Activated naive CD4-positive, alpha-beta T cell treated with anti-CD3 and anti-CD28 coated beads, Interleukin-2, amount 50 U/mL, for 72 hours (primary cell): ENCODE data around the gene TMEM120B. TPM values are rescaled to one million over a fixed set of nuclear protein-coding genes. Genes with fewer than 3 reads are reported as not detected.
"Not testable (repeated sequence)": the region's sequence is repeated elsewhere in the genome, so short reads cannot be mapped to it uniquely, and the experiment has no call there.

Experiments
- ATAC-seq, 2 donors: fragments of 150-1000 bp; cut with Tn5 transposase; 2 replicates each; pipeline ENCODE4 v1.10.0; 2021; ENCODE audit warnings: mild to moderate bottlenecking in 2 of 2, moderate library complexity in 2 of 2
- DNase-seq, 2 donors: peaks; one replicate each; pipeline ENCODE4 v3.0.0; 2021 to 2022; ENCODE audit warnings: low spot score in 2 of 2
- H3K27ac Mint-ChIP-seq, 2 donors: one replicate each; pipeline ENCODE4 v1.8.0; 2022; ENCODE audit warnings: mild to moderate bottlenecking in 2 of 2, mixed read lengths in 2 of 2
- H3K36me3 Mint-ChIP-seq, 2 donors: one replicate each; pipeline ENCODE4 v1.8.0; 2022; ENCODE audit warnings: mixed read lengths in 2 of 2
- H3K9me3 Mint-ChIP-seq, 2 donors: one replicate each; pipeline ENCODE4 v1.8.0; 2022; ENCODE audit warnings: mixed read lengths in 2 of 2
- total RNA-seq, 2 donors: library from RNA; stranded (reverse); gene quantifications; one replicate each; pipeline ENCODE4 v1.2.3, GENCODE V29; 2022

TMEM120B gene
- total RNA-seq, 2 donors from 2014 or later = 6.3 to 11.8 TPM

DNA sequence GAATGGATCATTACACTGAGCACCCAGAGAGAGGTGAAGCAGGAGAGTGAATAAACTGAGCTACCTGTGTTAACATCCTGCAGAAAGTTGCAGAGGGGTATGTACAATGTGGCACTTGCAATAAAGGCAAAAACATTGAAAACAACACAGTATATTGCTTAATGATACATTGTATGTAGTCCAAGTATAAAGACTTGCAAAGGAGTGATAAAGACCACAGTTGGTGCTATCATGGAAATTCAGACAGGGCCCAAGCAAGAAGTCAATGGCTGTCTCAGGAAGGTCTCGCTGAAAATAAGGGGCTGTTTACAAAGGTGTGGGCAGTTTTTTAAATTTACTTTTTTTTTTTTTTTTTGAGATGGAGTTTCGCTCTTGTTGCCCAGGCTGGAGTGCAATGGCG is 10.0 kb downstream of the TMEM120B start:
- ATAC-seq (no peak), DNase-seq (no peak)
- Mint-ChIP-seq H3K36me3 (peaks cover 0 to 8% of the 10 kb centered on the region in 2 donors), H3K27ac (no peak overlapping the region), H3K9me3 (no peaks in the 10 kb centered on the region)

DNA sequence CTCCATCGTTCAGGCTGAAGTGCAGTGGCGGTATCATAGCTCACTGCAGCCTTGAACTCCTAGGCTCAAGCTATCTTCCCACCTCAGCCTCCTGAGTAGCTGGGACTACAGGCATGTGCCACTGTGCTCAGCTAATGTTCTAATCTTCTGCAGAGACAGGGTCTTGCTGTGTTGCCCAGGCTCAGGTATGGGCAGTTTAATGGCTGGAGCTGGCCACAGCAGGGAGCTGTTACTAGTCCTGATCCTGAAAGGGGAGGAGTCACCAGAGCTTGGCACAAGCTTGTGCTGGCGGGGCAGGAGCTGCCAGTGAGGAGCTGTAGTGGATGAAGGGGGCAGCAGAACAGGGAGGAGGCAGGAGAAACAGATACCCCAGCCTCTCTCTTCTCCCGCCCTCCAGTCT is 10.6 kb downstream of the TMEM120B start:
- peaks cover 0 to 8% of the 10 kb centered on the region in 2 donors for H3K36me3 Mint-ChIP-seq
- DNase-seq (no peak), ATAC-seq (no peak)
- H3K27ac Mint-ChIP-seq = peak overlapping the region in 1 of 2 donors; percentile 50
- H3K9me3 Mint-ChIP-seq = no peaks in the 10 kb centered on the region

- Mint-ChIP-seq H3K36me3 (peaks cover 0 to 8% of the 10 kb centered on the region in 2 donors), H3K27ac (peak overlapping the region in 1 of 2 donors; percentile 22), H3K9me3 (no peaks in the 10 kb centered on the region)
- ATAC-seq = no peak
- no peak for DNase-seq
Observed at GRCh38 chr12:121724925-121725324, 12.4 kb downstream of the TMEM120B start.

- Mint-ChIP-seq H3K36me3 (peaks cover 0 to 8% of the 10 kb centered on the region in 2 donors), H3K27ac (no peak overlapping the region), H3K9me3 (no peaks in the 10 kb centered on the region)
- DNase-seq (no peak), ATAC-seq (no peak)
Observed at GRCh38 chr12:121725423-121725822, 12.9 kb downstream of the TMEM120B start.

GRCh38 chr12:121729021-121729420 is 16.5 kb downstream of the TMEM120B start:
- DNase-seq = no peak
- Mint-ChIP-seq H3K27ac (no peak overlapping the region), H3K36me3 (peaks cover 0 to 8% of the 10 kb centered on the region in 2 donors), H3K9me3 (no peaks in the 10 kb centered on the region)
- no peak for ATAC-seq

- DNase-seq = no peak
- no peaks in the 10 kb centered on the region for H3K36me3 Mint-ChIP-seq
- H3K9me3 Mint-ChIP-seq = no peaks in the 10 kb centered on the region
- ATAC-seq = no peak
- H3K27ac Mint-ChIP-seq = no peak overlapping the region
Observed at GRCh38 chr12:121731473-121731872, 18.9 kb downstream of the TMEM120B start.

- ATAC-seq (no peak), DNase-seq (no peak)
- Mint-ChIP-seq H3K36me3 (no peaks in the 10 kb centered on the region), H3K9me3 (no peaks in the 10 kb centered on the region), H3K27ac (no peak overlapping the region)
Observed at GRCh38 chr12:121733849-121734248, 21.3 kb downstream of the TMEM120B start.

DNA sequence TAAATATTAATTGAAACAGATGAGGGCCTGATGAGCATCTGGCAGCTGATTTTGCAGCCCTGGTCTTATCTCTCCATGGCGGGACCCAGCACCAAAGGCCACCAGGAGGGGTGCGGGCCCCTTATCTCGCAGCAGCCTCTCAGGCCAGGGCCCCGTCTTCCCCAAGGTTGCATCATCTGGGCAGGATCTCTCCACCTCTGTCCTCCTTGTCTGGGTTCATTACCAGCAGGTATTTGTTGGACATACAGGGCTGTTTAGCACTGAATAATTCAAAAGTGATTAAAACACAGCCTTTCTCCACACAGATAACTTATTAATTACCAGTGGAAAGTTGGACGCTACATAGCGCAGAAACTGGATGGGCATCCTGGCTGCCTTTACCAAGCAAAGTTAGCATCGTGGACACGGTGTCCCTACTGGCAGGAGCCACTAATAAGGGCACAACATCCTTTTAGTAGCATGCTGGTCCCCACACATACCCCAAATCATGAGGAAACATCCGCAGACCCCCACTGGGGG is 25.8 kb downstream of the TMEM120B start:
- ATAC-seq = no peak
- H3K27ac Mint-ChIP-seq = no peak overlapping the region

GRCh38 chr12:121740847-121741246 is 28.3 kb downstream of the TMEM120B start:
- no peak overlapping the region for H3K27ac Mint-ChIP-seq
- H3K9me3 Mint-ChIP-seq = no peaks in the 10 kb centered on the region
- H3K36me3 Mint-ChIP-seq = no peaks in the 10 kb centered on the region
- no peak for ATAC-seq
- no peak for DNase-seq

More for the DNA sequence above, 25.8 kb downstream of the TMEM120B start:
- Mint-ChIP-seq H3K9me3 (no peaks in the 10 kb centered on the region), H3K36me3 (no peaks in the 10 kb centered on the region)
- no peak for DNase-seq

- DNase-seq (no peak), ATAC-seq (no peak)
- Mint-ChIP-seq H3K27ac (peak overlapping the region in 1 of 2 donors; percentile 62), H3K9me3 (no peaks in the 10 kb centered on the region), H3K36me3 (no peaks in the 10 kb centered on the region)
Observed at GRCh38 chr12:121741743-121742142, 29.2 kb downstream of the TMEM120B start.

DNA sequence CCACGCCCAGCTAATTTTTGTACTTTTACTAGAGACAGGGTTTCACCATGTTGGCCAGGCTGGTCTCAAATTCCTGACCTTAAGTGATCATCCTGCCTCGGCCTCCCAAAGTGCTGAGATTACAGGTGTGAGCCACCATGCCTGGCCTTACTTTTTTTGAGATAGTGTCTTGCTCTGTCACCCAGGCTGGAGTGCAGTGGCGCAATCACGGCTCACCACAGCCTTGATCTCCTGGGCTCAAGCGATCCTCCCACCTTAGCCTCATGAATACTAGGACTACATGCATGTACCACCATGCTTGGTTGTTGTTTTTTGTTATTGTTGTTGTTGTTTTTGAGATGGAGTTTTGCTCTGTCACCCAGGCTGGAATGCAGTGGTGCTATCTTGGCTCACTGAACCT is 33.0 kb downstream of the TMEM120B start:
- H3K27ac Mint-ChIP-seq, H3K9me3 Mint-ChIP-seq, H3K36me3 Mint-ChIP-seq, ATAC-seq, DNase-seq: not testable (repeated sequence)

- Mint-ChIP-seq H3K9me3 (no peaks in the 10 kb centered on the region), H3K27ac (peak overlapping the region in 1 of 2 donors; percentile 67), H3K36me3 (no peaks in the 10 kb centered on the region)
- DNase-seq (no peak), ATAC-seq (peak in 1 of 2 donors; percentile 26)
Observed at GRCh38 chr12:121748218-121748570, 35.6 kb downstream of the TMEM120B start.

DNA sequence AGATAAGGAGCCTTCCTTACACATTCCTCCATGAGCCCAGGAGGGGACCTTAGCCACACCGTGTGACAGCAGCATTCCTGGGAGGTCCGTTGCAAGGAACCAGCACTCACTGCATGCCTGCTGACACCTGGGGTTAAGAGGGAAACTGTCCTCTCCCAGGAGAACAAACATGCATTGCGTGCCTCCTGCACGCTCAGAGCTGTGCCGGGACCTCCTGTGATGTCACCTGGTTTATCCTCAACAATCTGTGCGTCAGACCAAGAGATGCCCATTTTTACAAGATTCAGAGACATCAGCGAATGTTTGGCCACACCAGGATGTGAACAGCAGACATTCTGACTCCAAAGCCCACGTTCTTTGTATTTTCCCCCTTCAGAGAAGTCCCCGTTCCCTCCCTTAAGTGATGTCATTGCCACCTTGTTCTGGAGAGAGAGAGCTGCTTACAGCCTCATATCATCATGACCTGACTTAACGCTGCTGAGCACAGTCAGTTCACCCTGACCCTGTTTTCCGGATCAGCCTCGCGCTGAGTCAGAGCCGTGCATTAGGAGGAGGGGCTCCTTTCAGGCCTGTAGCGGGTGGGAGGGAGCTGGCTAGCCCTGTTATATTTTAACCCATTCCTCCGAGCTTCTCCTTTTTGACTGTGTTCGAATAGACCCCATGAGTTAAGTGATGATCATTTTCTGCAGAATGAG is 36.2 kb downstream of the TMEM120B start:
- Mint-ChIP-seq H3K27ac (peak overlapping the region; percentile 67 to 83), H3K9me3 (no peaks in the 10 kb centered on the region), H3K36me3 (no peaks in the 10 kb centered on the region)
- no peak for DNase-seq
- peak; percentile 51 to 87 for ATAC-seq

DNA sequence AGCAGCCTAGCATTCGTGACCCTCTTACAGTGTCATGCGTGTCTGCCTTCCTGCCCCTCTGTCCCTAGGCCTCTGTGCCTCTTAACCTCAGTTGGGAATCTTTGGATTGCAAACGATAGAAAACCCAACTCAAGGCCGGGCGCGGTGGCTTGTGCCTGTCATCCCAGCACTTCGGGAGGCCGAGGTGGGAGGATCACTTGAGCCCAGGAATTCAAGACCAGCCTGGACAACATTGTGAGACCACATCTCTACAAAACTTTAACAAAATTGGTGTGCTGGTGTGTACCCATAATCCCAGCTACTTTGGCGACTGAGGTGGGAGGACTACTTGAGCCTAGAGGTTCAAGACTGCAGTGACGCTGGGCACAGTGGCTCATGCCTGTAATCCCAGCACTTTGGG is 36.7 kb downstream of the TMEM120B start:
- ATAC-seq (no peak), DNase-seq (no peak)
- H3K9me3 Mint-ChIP-seq = no peaks in the 10 kb centered on the region
- peak overlapping the region; percentile 23 to 67 for H3K27ac Mint-ChIP-seq
- no peaks in the 10 kb centered on the region for H3K36me3 Mint-ChIP-seq

DNA sequence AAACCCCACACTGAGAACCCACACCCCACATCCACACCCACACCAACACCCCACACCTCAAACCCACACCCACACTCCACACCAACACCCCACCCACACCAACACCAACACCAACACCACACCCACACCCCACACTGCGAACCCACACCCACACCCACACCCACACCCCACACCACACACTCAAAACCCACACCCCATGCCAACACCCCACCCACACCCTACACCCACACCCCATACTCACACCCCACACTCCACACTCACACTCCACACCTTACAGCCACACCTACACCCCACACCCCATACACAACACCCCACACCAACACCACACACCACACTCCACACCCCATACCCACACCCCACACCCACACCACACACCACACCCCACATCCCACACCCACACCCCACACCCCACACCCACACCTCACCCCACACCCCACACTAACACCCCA is 38.0 kb downstream of the TMEM120B start:
- no peak for DNase-seq
- no peak for ATAC-seq
- H3K27ac Mint-ChIP-seq = no peak overlapping the region

GRCh38 chr12:121751034-121751433 is 38.5 kb downstream of the TMEM120B start:
- DNase-seq (no peak), ATAC-seq (no peak)
- no peaks in the 10 kb centered on the region for H3K9me3 Mint-ChIP-seq
- H3K27ac Mint-ChIP-seq = no peak overlapping the region
- H3K36me3 Mint-ChIP-seq = no peaks in the 10 kb centered on the region

More for the DNA sequence above, 38.0 kb downstream of the TMEM120B start:
- Mint-ChIP-seq H3K9me3 (no peaks in the 10 kb centered on the region), H3K36me3 (no peaks in the 10 kb centered on the region)

- no peaks in the 10 kb centered on the region for H3K9me3 Mint-ChIP-seq
- ATAC-seq (no peak), DNase-seq (no peak)
- H3K27ac Mint-ChIP-seq = no peak overlapping the region
- no peaks in the 10 kb centered on the region for H3K36me3 Mint-ChIP-seq
Observed at GRCh38 chr12:121751749-121752351, 39.3 kb downstream of the TMEM120B start.

DNA sequence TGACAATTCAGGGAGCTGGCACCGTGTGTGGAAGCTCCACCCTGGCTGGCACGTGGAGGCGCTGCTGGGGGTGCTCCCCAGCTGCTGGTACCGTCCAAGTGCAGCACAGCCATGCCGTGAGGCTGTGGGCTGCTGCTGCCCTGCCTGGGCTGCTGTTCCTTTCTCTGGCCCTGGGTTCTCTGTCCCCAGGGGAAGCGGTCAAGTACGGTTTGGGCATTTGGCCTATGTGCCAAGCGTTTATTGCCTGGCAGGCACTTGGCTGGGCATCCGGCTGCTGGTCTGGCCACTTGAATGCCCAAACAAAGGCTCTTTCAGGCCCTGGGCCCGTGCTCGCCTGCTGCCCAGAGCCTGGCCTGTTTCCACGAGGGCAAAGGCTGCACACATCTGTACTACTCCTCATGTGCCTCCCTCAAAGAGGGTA is 41.3 kb downstream of the TMEM120B start:
- no peak overlapping the region for H3K27ac Mint-ChIP-seq
- ATAC-seq (no peak), DNase-seq (no peak)
- H3K36me3 Mint-ChIP-seq = no peaks in the 10 kb centered on the region
- H3K9me3 Mint-ChIP-seq = no peaks in the 10 kb centered on the region
